CD4-positive, alpha-beta T cell (primary cell): ENCODE data around the gene RANBP9. TPM values are rescaled to one million over a fixed set of nuclear protein-coding genes. Genes with fewer than 3 reads are reported as not detected.
A peak's percentile ranks its signal among the peaks of the same experiment; 100 is the strongest.

Experiments used
- ATAC-seq: fragments of 200-7000 bp; cut with Tn5 transposase; one replicate; pipeline ENCODE4 v1.10.0; 2022; ENCODE audit warnings: mild to moderate bottlenecking; ENCODE audit not compliant: poor library complexity
- CTCF ChIA-PET: fragments of 350-600 bp; sonication (Branson Sonifier 250); formaldehyde crosslinking; loops from one replicate; lab custom pipeline; 2021; ENCODE audit warnings: antibody characterized with exemption, inconsistent platforms; lab: Charles Lee
- POLR2A ChIA-PET: fragments of 350-600 bp; sonication (Branson Sonifier 250); formaldehyde crosslinking; loops from one replicate; lab custom pipeline; 2021; ENCODE audit warnings: antibody characterized with exemption, inconsistent platforms; lab: Charles Lee
- DNase-seq, 14 experiments: peaks; one replicate each; pipeline ENCODE4 v3.0.0-alpha.2; 2013 to 2020; ENCODE audit warnings: mixed read lengths in 2 of 14
- H3K27ac ChIP-seq, 2 donors: one replicate each; pipeline versions ENCODE4 v1.5.1 to v1.7.0; 2013; ENCODE audit warnings: low read length in 2 of 2, low read depth in 1 of 2, mild to moderate bottlenecking in 1 of 2
- H3K27me3 ChIP-seq, 2 experiments: 1 replicate in 1 of 2; 2 replicates in 1 of 2; pipeline versions ENCODE4 v1.6.1 to v1.7.0; 2013; ENCODE audit warnings: low read length in 2 of 2, control low read depth in 1 of 2, mild to moderate bottlenecking in 1 of 2, moderate library complexity in 1 of 2; ENCODE audit not compliant: insufficient read depth in 2 of 2, control insufficient read depth in 1 of 2
- H3K36me3 ChIP-seq: one replicate; pipeline ENCODE4 v1.6.1; 2013; ENCODE audit warnings: low read length, control low read depth; ENCODE audit not compliant: insufficient read depth
- H3K4me1 ChIP-seq: one replicate; pipeline ENCODE4 v1.6.1; 2013; ENCODE audit warnings: low read length, control low read depth; ENCODE audit not compliant: insufficient read depth
- H3K4me3 ChIP-seq: one replicate; pipeline ENCODE4 v1.5.1; 2013; ENCODE audit warnings: mild to moderate bottlenecking, low read length, moderate library complexity
- H3K9me3 ChIP-seq, 2 experiments: 1 replicate in 1 of 2; 2 replicates in 1 of 2; pipeline versions ENCODE4 v1.6.1 to v1.7.0; 2013; ENCODE audit warnings: low read length in 2 of 2, mild to moderate bottlenecking in 2 of 2, control low read depth in 1 of 2, moderate library complexity in 1 of 2; ENCODE audit not compliant: control insufficient read depth in 1 of 2, insufficient read depth in 1 of 2
- H3K27ac Mint-ChIP-seq: one replicate; pipeline ENCODE4 v1.8.0; 2020; ENCODE audit warnings: mixed read lengths
- H3K27me3 Mint-ChIP-seq: one replicate; pipeline ENCODE4 v1.8.0; 2021; ENCODE audit warnings: mixed read lengths
- H3K36me3 Mint-ChIP-seq: one replicate; pipeline ENCODE4 v1.8.0; 2021; ENCODE audit warnings: low read depth, mixed read lengths
- H3K4me1 Mint-ChIP-seq: one replicate; pipeline ENCODE4 v1.8.0; 2021; ENCODE audit warnings: low read depth, mixed read lengths
- H3K4me3 Mint-ChIP-seq: one replicate; pipeline ENCODE4 v1.8.0; 2020; ENCODE audit warnings: mild to moderate bottlenecking, mixed read lengths
- H3K9me3 Mint-ChIP-seq: one replicate; pipeline ENCODE4 v1.8.0; 2020; ENCODE audit warnings: mixed read lengths
- intact Hi-C, 2 experiments: fragments of 100-400 bp; cut with DNase I in 1 of 2; cut with micrococcal nuclease in 1 of 2; formaldehyde crosslinking; loops; one replicate each; pipeline versions ENCODE4 v1.15.1 to v1.9.0; 2023 to 2025; cut with DNase I, micrococcal nuclease
- total RNA-seq, 174 experiments: library from RNA in 2 of 174; stranded (reverse) in 2 of 174; gene quantifications; one replicate each; pipeline ENCODE4 v1.2.3 and lab custom pipeline; 2021 to 2026
- TF ChIP-seq, protein P1 (sequence below): fragments of 200-600 bp; IDR thresholded peaks from one replicate; pipeline ENCODE4 v1.8.0; 2022; ENCODE audit warnings: antibody characterized with exemption, mild to moderate bottlenecking

RANBP9 gene
- total RNA-seq, 2 experiments from 2014 or later = 60.8 to 62.9 TPM

DNA sequence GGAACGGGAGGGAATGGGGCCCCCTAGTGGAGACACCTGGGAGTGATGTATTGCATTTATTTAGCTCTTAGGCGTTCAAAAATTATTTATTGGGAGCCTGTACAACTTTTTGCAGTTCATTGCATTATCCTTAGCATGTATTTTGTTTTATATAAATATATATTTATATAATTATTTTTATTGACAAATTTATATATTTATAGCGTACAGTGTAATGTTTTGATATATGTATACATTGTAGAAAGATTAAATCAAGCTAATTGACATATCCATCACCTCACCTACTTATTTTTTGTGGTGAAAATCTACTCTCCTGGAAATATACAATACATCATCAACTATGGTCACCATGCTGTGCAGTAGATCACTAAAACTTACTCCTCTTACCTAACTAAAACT is 136.3 kb downstream of the RANBP9 start:
- CTCF ChIA-PET = interaction anchor here (0.6 to 3.3 kb wide), 28 partner anchors 9 to 246 kb away, joined by 3 to 59 read pairs (median 4); partner anchors contain the start of genes MCUR1, NOL7, RANBP9 and TBC1D7
- no peak for ATAC-seq
- H3K4me1 Mint-ChIP-seq = peaks cover 34% of the 10 kb centered on the region
- H3K36me3 ChIP-seq = peaks cover 8% of the 10 kb centered on the region
- H3K4me1 ChIP-seq = peaks cover 14% of the 10 kb centered on the region
- peak in 4 of 14 experiments; percentile 61 to 79 (median 66) for DNase-seq
- H3K27me3 Mint-ChIP-seq = no peaks in the 10 kb centered on the region
- intact Hi-C loops = loop anchor here (1.0 to 10.0 kb wide), 8 partner anchors 39 to 1669 kb away; partner anchors contain the start of genes MCUR1 (in 1 of the 2), NOL7 (in 1 of the 2) and TBC1D7 (in 1 of the 2)
- POLR2A ChIA-PET = interaction anchor here (0.6 to 2.7 kb wide), 23 partner anchors 24 to 1670 kb away, joined by 3 to 102 read pairs (median 4); partner anchors contain the start of genes GFOD1, JARID2, MCUR1 and NOL7
- H3K27ac ChIP-seq = peak overlapping the region; percentile 82 to 86
- H3K36me3 Mint-ChIP-seq = peaks cover 26% of the 10 kb centered on the region
- no peaks in the 10 kb centered on the region for H3K9me3 Mint-ChIP-seq
- peak overlapping the region; percentile 99 for H3K27ac Mint-ChIP-seq
- H3K27me3 ChIP-seq = no peaks in the 10 kb centered on the region
- TF ChIP-seq, protein P1, sequence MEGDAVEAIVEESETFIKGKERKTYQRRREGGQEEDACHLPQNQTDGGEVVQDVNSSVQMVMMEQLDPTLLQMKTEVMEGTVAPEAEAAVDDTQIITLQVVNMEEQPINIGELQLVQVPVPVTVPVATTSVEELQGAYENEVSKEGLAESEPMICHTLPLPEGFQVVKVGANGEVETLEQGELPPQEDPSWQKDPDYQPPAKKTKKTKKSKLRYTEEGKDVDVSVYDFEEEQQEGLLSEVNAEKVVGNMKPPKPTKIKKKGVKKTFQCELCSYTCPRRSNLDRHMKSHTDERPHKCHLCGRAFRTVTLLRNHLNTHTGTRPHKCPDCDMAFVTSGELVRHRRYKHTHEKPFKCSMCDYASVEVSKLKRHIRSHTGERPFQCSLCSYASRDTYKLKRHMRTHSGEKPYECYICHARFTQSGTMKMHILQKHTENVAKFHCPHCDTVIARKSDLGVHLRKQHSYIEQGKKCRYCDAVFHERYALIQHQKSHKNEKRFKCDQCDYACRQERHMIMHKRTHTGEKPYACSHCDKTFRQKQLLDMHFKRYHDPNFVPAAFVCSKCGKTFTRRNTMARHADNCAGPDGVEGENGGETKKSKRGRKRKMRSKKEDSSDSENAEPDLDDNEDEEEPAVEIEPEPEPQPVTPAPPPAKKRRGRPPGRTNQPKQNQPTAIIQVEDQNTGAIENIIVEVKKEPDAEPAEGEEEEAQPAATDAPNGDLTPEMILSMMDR = peak; percentile 89
- H3K4me3 ChIP-seq = peak overlapping the region; percentile 97
- H3K9me3 ChIP-seq = no peaks in the 10 kb centered on the region
- peak overlapping the region; percentile 98 for H3K4me3 Mint-ChIP-seq

DNA sequence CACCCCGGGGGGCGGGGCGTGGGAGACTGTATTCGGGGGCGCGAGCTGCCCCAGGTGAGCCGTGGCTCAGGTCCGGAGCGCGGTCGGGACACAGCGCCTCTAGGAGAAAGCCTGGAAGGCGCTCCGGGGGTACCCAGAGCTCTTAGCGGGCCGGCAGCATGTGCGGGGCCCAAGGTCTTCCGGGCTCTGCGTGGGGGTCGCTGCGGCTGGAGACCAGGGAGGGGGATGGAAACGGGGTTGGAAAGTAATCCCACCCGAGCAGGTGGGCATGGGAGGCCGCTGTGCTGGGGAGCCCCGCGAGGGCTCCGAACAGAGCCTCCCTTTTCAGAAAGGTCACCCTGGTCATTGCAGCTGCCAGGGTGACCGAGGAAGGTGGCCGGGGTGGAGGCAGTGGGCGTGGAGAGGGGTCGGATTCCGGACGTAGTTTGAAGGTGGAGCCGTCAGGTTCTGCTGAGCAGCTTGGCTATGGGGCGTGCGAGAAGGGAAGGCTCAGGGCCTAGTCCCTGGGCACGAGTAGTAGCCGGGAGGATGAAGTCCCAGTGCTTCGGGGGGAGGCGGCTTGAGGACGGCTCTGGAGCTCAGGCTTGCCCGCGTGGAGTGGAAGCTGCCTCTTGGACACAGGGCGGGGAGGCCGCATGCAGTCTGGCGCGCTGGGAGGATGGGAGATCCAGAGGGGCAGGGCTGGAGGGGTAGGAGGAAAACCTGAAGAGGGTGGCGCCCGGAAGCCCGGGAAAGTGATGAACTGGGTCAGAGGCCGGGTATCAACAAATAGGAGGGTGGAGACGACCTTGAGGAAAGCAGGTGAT is 136.9 kb downstream of the RANBP9 start, which contains the start of gene SIRT5:
Gene SIRT5 (plus strand): TSS at position 31 of the 806 bp plus-strand sequence. CDS start 9,510 bp downstream, outside the sequence.
- Mint-ChIP-seq H3K9me3 (no peaks in the 10 kb centered on the region), H3K4me3 (peak within 1 kb of the TSS; percentile 98), H3K27me3 (no peaks in the 10 kb centered on the region), H3K27ac (peak within 1 kb of the TSS; percentile 99), H3K4me1 (peaks cover 34% of the 10 kb centered on the region), H3K36me3 (peaks cover 20% of the 10 kb centered on the region)
- Histone ChIP-seq H3K27ac (peak within 1 kb of the TSS; percentile 82 to 86), H3K9me3 (no peaks in the 10 kb centered on the region), H3K4me3 (peak within 1 kb of the TSS; percentile 97), H3K4me1 (peaks cover 14% of the 10 kb centered on the region), H3K27me3 (no peaks in the 10 kb centered on the region), H3K36me3 (peaks cover 4% of the 10 kb centered on the region)
- TF ChIP-seq, protein P1 = no peak
- ChIA-PET POLR2A (interaction anchor here (0.6 to 2.7 kb wide), 28 partner anchors 19 to 1671 kb away, joined by 3 to 102 read pairs (median 4); partner anchors contain the start of genes CD83, GFOD1, JARID2 and MCUR1), CTCF (interaction anchor here (0.6 to 3.3 kb wide), 33 partner anchors 9 to 246 kb away, joined by 3 to 59 read pairs (median 4); partner anchors contain the start of genes MCUR1, NOL7, RANBP9 and TBC1D7)
- DNase-seq (peak; percentile 43 to 90 (median 62)), ATAC-seq (peak; percentile 57)
- intact Hi-C loops = loop anchor here (1.0 to 10.0 kb wide), 13 partner anchors 40 to 1670 kb away; partner anchors contain the start of genes CD83 (in 1 of the 2), GFOD1 (in 1 of the 2), MCUR1 (in 1 of the 2) and NOL7 (in 1 of the 2)

DNA sequence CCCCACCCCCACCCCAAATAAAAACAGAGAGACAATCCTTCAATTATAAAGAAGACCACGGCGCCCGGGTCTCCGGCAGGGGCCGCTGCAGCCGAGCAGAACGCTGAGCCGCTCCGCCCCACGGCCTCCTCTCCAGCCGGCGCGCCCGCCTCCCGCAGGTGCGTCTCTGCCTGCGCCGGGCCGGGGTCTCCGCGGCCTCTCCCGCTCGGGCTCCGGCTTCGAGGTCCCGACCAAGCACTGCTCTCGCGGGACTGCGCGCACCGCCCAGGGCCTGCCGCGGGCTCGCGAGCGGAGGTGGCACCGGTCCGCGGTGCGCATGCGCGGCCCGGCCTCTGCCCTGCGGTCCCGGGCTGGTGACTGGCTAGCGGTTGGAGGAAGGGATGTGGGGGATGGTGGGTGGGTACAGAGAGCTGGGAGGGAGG is 137.5 kb downstream of the RANBP9 start:
- no peaks in the 10 kb centered on the region for H3K36me3 ChIP-seq
- Mint-ChIP-seq H3K4me3 (peak overlapping the region; percentile 98), H3K4me1 (peaks cover 34% of the 10 kb centered on the region), H3K36me3 (peaks cover 15% of the 10 kb centered on the region), H3K9me3 (no peaks in the 10 kb centered on the region), H3K27ac (peak overlapping the region; percentile 99), H3K27me3 (no peaks in the 10 kb centered on the region)
- peaks cover 14% of the 10 kb centered on the region for H3K4me1 ChIP-seq
- POLR2A ChIA-PET = interaction anchor here (0.6 to 2.7 kb wide), 21 partner anchors 20 to 1671 kb away, joined by 3 to 102 read pairs (median 5); partner anchors contain the start of genes CD83, GFOD1, JARID2 and MCUR1
- peak; percentile 79 for ATAC-seq
- no peaks in the 10 kb centered on the region for H3K9me3 ChIP-seq
- CTCF ChIA-PET = interaction anchor here (0.7 to 3.3 kb wide), 18 partner anchors 8 to 245 kb away, joined by 3 to 59 read pairs (median 6); partner anchors contain the start of genes MCUR1, NOL7, RANBP9 and TBC1D7
- H3K27ac ChIP-seq = peak overlapping the region; percentile 82 to 86
- peak overlapping the region; percentile 97 for H3K4me3 ChIP-seq
- TF ChIP-seq, protein P1 = peak; percentile 72
- peak; percentile 85 to 98 (median 91) for DNase-seq
- intact Hi-C loops = loop anchor here (1.0 to 10.0 kb wide), 9 partner anchors 41 to 1671 kb away; partner anchors contain the start of genes CD83 (in 1 of the 2), GFOD1 (in 1 of the 2), NOL7 (in 1 of the 2) and RANBP9 (in 1 of the 2)
- H3K27me3 ChIP-seq = no peaks in the 10 kb centered on the region
